GM12891 (cell line): Measurements from ENCODE around the gene KIF25.

Source experiments
- PAX5 ChIP-seq: IDR thresholded peaks from 2 replicates; pipeline ENCODE4 v1.6.1; 2011; ENCODE audit warnings: low read length, moderate library complexity, mild to moderate bottlenecking; ENCODE audit not compliant: insufficient read depth, severe bottlenecking
- POLR2A ChIP-seq: IDR thresholded peaks from 2 replicates; pipeline ENCODE4 v1.6.1; 2011; ENCODE audit warnings: low read depth, low read length, control low read depth
- POLR2AphosphoS5 ChIP-seq: IDR thresholded peaks from 2 replicates; pipeline ENCODE4 v1.6.1; 2011; ENCODE audit warnings: low read depth, low read length, control low read depth

DNA sequence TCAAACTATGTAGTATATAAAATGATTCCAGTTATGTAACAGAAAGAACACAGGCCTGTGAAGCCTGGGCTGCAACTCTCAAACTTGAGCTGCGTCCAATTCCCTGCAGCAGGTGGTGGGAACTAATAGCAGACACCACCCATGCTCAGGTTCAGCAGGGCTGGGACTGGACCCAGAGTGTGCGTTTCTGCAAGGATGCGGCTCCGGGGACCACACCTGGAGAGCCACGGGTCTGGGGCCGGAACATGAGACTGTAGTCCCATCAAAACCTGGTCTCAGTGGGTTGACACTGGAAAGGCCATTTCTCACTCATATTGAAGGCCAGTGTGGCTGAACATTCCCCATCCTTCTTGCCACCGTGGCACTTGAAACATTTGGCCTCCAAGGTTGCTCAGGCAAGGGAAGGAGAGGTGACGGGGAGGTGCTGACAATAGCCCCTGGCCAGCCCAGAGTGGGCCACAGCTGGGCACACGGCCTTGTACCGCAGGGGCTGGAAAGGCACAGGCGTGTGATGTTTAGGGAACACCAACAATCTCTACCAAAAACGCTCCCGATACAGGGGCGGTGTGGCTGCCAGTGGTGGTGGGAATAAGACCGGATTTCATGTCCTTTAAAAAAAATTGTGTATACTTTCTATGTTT is 43.5 kb downstream of the KIF25 start:
- no peak for TF ChIP-seq POLR2AphosphoS5
- TF ChIP-seq POLR2A = no peak
- TF ChIP-seq PAX5 = no peak
